NB4 (cell line): Measurements from ENCODE around the gene PRKD3.

Experiments used
- DNase-seq: peaks from one replicate; pipeline ENCODE4 v3.0.0; 2010; ENCODE audit warnings: low read depth
- H3K4me3 ChIP-seq: one replicate; pipeline ENCODE4 v1.5.1; 2011; ENCODE audit warnings: mild to moderate bottlenecking, low read depth, low read length, moderate library complexity
- MYC ChIP-seq: IDR thresholded peaks from 2 replicates; pipeline ENCODE4 v1.6.1; 2011; ENCODE audit warnings: low read depth, low read length
- POLR2A ChIP-seq: IDR thresholded peaks from 2 replicates; pipeline ENCODE4 v1.6.1; 2011; ENCODE audit warnings: mild to moderate bottlenecking; ENCODE audit not compliant: insufficient read length; ENCODE audit errors: extremely low read depth
- TF ChIP-seq, protein P1 (sequence below): IDR thresholded peaks from one replicate; pipeline ENCODE4 v1.5.1; 2012; ENCODE audit warnings: low read depth, low read length
- TF ChIP-seq, protein P2 (sequence below): IDR thresholded peaks from 2 replicates; pipeline ENCODE4 v1.6.1; 2011; ENCODE audit warnings: low read depth, low read length

The PRKD3 gene

DNA sequence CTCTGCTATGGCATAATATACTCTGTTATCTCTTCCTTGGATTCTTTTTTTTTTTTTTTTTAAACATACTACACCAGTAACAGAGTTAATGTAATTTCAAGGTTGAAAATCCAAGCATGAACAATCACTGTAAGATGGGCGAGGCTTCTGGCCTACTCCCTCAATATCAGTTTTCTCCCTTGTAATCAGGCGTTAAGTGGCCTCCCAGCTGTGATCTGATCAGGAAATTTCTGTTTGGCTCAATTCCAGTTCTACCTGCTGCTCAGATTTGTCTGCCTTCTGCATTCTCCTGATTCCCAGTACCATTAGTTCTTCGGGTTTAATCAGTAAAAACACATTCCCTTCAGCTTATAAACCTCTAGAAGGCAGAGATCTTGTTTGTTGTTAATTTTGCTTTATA lies 18.6 kb downstream of the PRKD3 start:
- no peak overlapping the region for H3K4me3 ChIP-seq
- no peak for DNase-seq
- TF ChIP-seq, protein P1, sequence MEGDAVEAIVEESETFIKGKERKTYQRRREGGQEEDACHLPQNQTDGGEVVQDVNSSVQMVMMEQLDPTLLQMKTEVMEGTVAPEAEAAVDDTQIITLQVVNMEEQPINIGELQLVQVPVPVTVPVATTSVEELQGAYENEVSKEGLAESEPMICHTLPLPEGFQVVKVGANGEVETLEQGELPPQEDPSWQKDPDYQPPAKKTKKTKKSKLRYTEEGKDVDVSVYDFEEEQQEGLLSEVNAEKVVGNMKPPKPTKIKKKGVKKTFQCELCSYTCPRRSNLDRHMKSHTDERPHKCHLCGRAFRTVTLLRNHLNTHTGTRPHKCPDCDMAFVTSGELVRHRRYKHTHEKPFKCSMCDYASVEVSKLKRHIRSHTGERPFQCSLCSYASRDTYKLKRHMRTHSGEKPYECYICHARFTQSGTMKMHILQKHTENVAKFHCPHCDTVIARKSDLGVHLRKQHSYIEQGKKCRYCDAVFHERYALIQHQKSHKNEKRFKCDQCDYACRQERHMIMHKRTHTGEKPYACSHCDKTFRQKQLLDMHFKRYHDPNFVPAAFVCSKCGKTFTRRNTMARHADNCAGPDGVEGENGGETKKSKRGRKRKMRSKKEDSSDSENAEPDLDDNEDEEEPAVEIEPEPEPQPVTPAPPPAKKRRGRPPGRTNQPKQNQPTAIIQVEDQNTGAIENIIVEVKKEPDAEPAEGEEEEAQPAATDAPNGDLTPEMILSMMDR: no peak
- TF ChIP-seq, protein P2, sequence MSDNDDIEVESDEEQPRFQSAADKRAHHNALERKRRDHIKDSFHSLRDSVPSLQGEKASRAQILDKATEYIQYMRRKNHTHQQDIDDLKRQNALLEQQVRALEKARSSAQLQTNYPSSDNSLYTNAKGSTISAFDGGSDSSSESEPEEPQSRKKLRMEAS: no peak
- no peak for TF ChIP-seq POLR2A
- no peak for TF ChIP-seq MYC

DNA sequence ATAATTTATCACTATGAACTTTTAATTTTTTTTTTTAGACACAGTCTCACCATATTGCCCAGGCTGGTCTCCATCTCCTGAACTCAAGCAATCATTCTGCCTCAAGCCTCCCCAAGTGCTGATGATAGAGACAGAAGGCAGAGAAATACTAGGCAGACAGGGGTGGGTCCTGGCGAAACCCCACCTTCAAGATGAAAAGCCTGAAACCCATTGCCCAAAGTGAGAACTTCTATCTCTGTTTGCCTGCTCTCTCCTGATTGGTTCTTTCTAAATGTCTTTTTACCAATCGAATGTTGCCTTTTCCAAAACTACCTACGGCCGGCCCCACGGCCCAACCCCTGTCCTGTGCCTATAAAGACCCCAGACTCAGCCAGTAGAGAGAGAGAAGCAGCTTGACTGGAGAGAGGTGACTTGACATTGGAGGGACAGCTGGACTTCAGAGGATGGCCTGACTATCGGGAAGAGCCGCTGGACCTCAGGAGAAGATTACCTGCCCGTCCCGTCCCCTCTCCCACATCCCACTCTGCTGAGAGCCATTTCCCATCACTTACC lies 21.9 kb downstream of the PRKD3 start:
- H3K4me3 ChIP-seq: no peak overlapping the region
- TF ChIP-seq, protein P1: no peak
- TF ChIP-seq MYC (no peak), POLR2A (no peak)
- TF ChIP-seq, protein P2: no peak

DNA sequence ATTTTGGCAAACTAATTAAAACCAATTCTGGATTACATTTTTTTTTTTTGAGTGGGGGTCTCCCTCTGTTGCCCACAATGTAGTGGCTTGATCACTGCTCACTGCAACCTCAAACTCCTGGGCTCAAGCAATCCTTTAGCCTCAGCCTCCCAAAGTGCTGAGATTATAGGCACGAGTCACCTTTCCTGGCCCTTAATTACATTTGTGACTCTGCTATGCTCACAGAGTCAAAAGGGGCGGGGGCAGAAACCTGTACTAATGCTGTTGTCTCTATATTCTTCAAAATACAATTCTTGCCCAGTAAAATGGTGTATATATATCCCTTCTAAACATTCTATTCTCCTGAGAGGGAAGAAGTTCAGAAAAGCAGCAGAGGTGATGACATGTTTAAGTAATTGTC lies 23.2 kb downstream of the PRKD3 start:
- DNase-seq: peak; percentile 21
- H3K4me3 ChIP-seq: no peak overlapping the region
- TF ChIP-seq POLR2A (no peak), MYC (no peak)
- TF ChIP-seq, protein P2: no peak
- TF ChIP-seq, protein P1: no peak

More for the DNA sequence above, 21.9 kb downstream of the PRKD3 start:
- DNase-seq: no peak

DNA sequence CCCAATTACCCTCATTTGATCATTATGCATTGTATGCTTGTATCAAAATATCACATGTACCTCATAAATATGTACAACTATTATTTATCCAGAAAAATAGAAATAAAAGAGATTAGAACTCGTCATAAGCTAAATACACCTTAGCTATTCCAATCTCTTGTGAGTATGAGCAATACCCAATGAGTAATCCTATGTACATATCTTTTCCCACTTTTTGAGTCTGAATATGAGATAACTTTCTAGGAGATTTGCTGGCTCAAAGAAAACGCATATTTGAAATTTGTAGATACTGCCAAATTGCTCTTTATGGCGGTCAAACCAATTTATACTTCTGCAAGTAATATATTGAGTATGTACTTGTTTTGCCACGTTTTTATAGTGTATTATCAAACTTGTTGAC lies 24.1 kb downstream of the PRKD3 start:
- DNase-seq: no peak
- H3K4me3 ChIP-seq: no peak overlapping the region
- TF ChIP-seq, protein P2: no peak
- TF ChIP-seq MYC (no peak), POLR2A (no peak)
- TF ChIP-seq, protein P1: no peak

DNA sequence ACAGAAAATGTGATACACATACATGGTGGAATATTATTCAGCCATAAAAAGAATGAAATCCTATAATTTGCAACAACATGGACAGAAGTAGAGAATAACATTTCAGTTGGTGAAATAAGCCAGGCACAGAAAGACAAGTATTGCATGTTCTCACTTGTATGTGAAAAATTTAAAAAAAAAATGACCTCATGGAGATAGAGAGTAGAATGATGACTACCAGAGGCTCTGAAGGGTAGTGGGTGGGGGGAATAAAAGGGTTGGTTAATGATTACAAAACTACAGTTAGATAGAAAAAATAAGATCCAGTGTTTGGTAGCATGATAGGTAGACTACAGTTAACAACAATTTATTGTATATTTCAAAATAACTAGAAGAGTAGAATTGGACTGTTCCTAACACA lies 24.5 kb downstream of the PRKD3 start:
- DNase-seq: no peak
- H3K4me3 ChIP-seq: no peak overlapping the region
- TF ChIP-seq MYC: no peak
- no peak for TF ChIP-seq POLR2A
- TF ChIP-seq, protein P2: no peak
- TF ChIP-seq, protein P1: no peak

DNA sequence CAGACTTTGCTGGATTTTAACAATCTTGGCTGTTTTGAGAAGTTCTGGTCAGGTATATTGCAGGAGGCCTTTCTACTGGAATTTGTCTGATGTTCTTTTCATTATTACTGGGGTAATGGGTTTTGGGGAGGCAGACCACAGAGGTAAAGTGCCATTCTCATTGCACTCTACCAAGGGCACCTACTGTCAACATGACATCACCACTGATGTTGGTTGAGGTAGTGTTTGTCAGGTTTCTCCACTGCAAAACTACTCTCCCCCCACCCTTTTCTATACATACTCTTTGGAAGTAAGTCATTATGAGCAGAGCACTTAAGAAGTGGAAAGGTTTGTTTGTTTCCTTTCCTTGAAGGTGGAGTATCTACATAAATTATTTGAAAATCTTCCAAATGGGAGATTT lies 27.0 kb downstream of the PRKD3 start:
- no peak for DNase-seq
- TF ChIP-seq MYC (no peak), POLR2A (no peak)
- TF ChIP-seq, protein P2: no peak
- TF ChIP-seq, protein P1: no peak
- no peak overlapping the region for H3K4me3 ChIP-seq
